HepG2 (cell line): ENCODE results near the gene STARD13. TPM values are rescaled to one million over a fixed set of nuclear protein-coding genes. Genes with fewer than 3 reads are reported as not detected.

Experiments used
- ATAC-seq: fragments of 200-7000 bp; cut with Tn5 transposase; 3 replicates; pipeline ENCODE4 v1.9.1; 2020; ENCODE audit warnings: mild to moderate bottlenecking, moderate library complexity
- BruUV-seq: library from RNA; stranded (reverse); fragments of 400-500 nt; replicated peaks from 2 replicates; lab custom pipeline; 2021; lab: Mats Ljungman, UMichigan
- CTCF ChIA-PET: fragments of 300-600 bp; formaldehyde crosslinking; extraction: SDS; loops from one replicate; lab custom pipeline; 2021; ENCODE audit warnings: low total read pairs, inconsistent platforms, low intra/inter-chr PET ratio; lab: Yijun Ruan, JAX
- POLR2A ChIA-PET: fragments of 350-600 bp; sonication (Branson Sonifier 250); formaldehyde crosslinking; loops from one replicate; lab custom pipeline; 2020; ENCODE audit warnings: antibody characterized with exemption, inconsistent platforms; lab: Yijun Ruan, JAX
- DNase-seq: peaks from one replicate; pipeline ENCODE4 v3.0.0-alpha.2; 2015; ENCODE audit warnings: low spot score
- FAIRE-seq: peaks from 3 replicates; lab custom pipeline; 2011; peaks lifted over from hg19 to GRCh38; lab: Jason Lieb, UNC
- H2AFZ ChIP-seq: one replicate; pipeline ENCODE4 v1.6.1; 2011; ENCODE audit warnings: low read length, inconsistent platforms
- H3K27ac ChIP-seq: fragments of 300-600 bp; 3 replicates; pipeline ENCODE4 v1.8.0; 2011; ENCODE audit warnings: mixed run types, mild to moderate bottlenecking, mixed read lengths, low read length, inconsistent platforms; ENCODE audit not compliant: insufficient read depth; ENCODE audit errors: extremely low read length
- H3K27me3 ChIP-seq, 2 experiments: fragments of 200-600 bp in 1 of 2; 2 replicates in 1 of 2; 3 replicates in 1 of 2; pipeline versions ENCODE4 v1.6.0 to v1.8.0; 2011; ENCODE audit warnings: low read length in 2 of 2, mild to moderate bottlenecking in 2 of 2, moderate library complexity in 2 of 2, inconsistent platforms in 1 of 2; ENCODE audit not compliant: insufficient read depth in 2 of 2, control insufficient read depth in 1 of 2
- H3K36me3 ChIP-seq, 2 experiments: fragments of 200-600 bp in 1 of 2; replicated peaks in 1 of 2; 2 replicates in 1 of 2; 3 replicates in 1 of 2; pipeline versions ENCODE4 v1.5.1 to v1.8.0; 2011; ENCODE audit warnings: low read length in 2 of 2, inconsistent platforms in 1 of 2; ENCODE audit not compliant: insufficient read depth in 2 of 2, control insufficient read depth in 1 of 2
- H3K4me1 ChIP-seq: 2 replicates; pipeline ENCODE4 v1.5.1; 2012; ENCODE audit warnings: low read length, inconsistent platforms; ENCODE audit not compliant: insufficient read depth
- H3K4me2 ChIP-seq: 2 replicates; pipeline ENCODE4 v1.6.0; 2011; ENCODE audit warnings: low read depth, low read length, inconsistent platforms
- H3K4me3 ChIP-seq, 3 experiments: fragments of 200-600 bp in 1 of 3; sonication (generic), shearing (Covaris generic) in 1 of 3; replicated peaks in 1 of 3; 2 replicates each; pipeline ENCODE4 v1.5.1; 2011 to 2016; ENCODE audit warnings: low read length in 3 of 3, inconsistent platforms in 2 of 3, low read depth in 2 of 3, mild to moderate bottlenecking in 2 of 3, control low read depth in 1 of 3, mixed read lengths in 1 of 3; ENCODE audit not compliant: insufficient read depth in 1 of 3
- H3K79me2 ChIP-seq: one replicate; pipeline ENCODE4 v1.6.1; 2011; ENCODE audit warnings: low read length, inconsistent platforms; ENCODE audit not compliant: insufficient read depth
- H3K9ac ChIP-seq: 2 replicates; pipeline ENCODE4 v1.6.0; 2011; ENCODE audit warnings: mild to moderate bottlenecking, low read depth, low read length, inconsistent platforms; ENCODE audit not compliant: insufficient read depth
- H3K9me3 ChIP-seq: 2 replicates; pipeline ENCODE4 v1.5.1; 2012; ENCODE audit warnings: mild to moderate bottlenecking, low read length
- H4K20me1 ChIP-seq: 2 replicates; pipeline ENCODE4 v1.6.0; 2011; ENCODE audit warnings: inconsistent platforms, mild to moderate bottlenecking, low read length, moderate library complexity; ENCODE audit not compliant: insufficient read depth
- CCAR2 ChIP-seq: fragments of 200-400 bp; formaldehyde crosslinking; optimal IDR thresholded peaks from 2 replicates; pipeline ENCODE3; 2018; ENCODE audit warnings: low read depth, mild to moderate bottlenecking, low read length, moderate library complexity
- CREB1 ChIP-seq, 2 experiments: fragments of 450-650 bp in 1 of 2; IDR thresholded peaks; 2 replicates each; pipeline ENCODE4 v1.6.1; 2016 to 2017; ENCODE audit warnings: control low read depth in 1 of 2, mild to moderate bottlenecking in 1 of 2, missing compliant biosample characterization in 1 of 2, missing genetic modification characterization in 1 of 2
- FOXA1 ChIP-seq, 2 experiments: fragments of 450-650 bp in 1 of 2; sonication (generic) in 1 of 2; formaldehyde crosslinking in 1 of 2; IDR thresholded peaks; 2 replicates each; pipeline versions ENCODE4 v1.4.0 to v1.6.1; 2016 to 2020; ENCODE audit warnings: missing genetic modification reagents in 1 of 2
- ISL2 ChIP-seq: sonication (generic); formaldehyde crosslinking; IDR thresholded peaks from 2 replicates; pipeline ENCODE4 v1.5.0; 2020; ENCODE audit warnings: missing genetic modification reagents
- NR1H2 ChIP-seq: sonication (generic); formaldehyde crosslinking; IDR thresholded peaks from 2 replicates; pipeline ENCODE4 v1.8.1; 2022; ENCODE audit warnings: low read depth, missing genetic modification reagents, borderline replicate concordance
- ONECUT2 ChIP-seq: sonication (generic); formaldehyde crosslinking; IDR thresholded peaks from 2 replicates; pipeline ENCODE4 v1.4.0; 2020; ENCODE audit warnings: missing genetic modification reagents
- WGBS: methylation state at CpG from one replicate; pipeline ENCODE4 v1.1.6; 2017; ENCODE audit warnings: low lambda C conversion rate; 5-methylcytosine and 5-hydroxymethylcytosine counted together
- in situ Hi-C: cut with HindIII; loops from 2 replicates; pipeline ENCODE4 v1.10.0; 2017; ENCODE audit warnings: low pct_unique_long_range_greater_than_20kb; ENCODE audit not compliant: extremely low pct_ligation_motif_present
- intact Hi-C: fragments of 100-400 bp; cut with micrococcal nuclease; formaldehyde crosslinking; loops from one replicate; pipeline ENCODE4 v1.10.0; 2022; ENCODE audit not compliant: unreplicated experiment
- polyA plus RNA-seq, 8 experiments: library from polyadenylated mRNA; depleted of rRNA in 3 of 8; stranded (reverse) in 7 of 8; unstranded in 1 of 8; fragments of >200 nt; fragmentation: Illumina TruSeq in 4 of 8; extraction: Trizol in 4 of 8; gene quantifications; 2 replicates each; pipeline versions ENCODE4 v1.2.1 to v1.2.3, GENCODE V29; 2011 to 2016; ENCODE audit warnings: low read depth in 4 of 8, missing spikeins in 1 of 8, mixed read lengths in 1 of 8; ENCODE audit not compliant: insufficient read depth in 1 of 8
- total RNA-seq, 5 experiments: library from RNA; depleted of rRNA; stranded (reverse); fragments of >200 nt; fragmentation: Illumina TruSeq; extraction: Trizol; gene quantifications; 2 replicates each; pipeline ENCODE4 v1.2.3, GENCODE V29; 2016; ENCODE audit warnings: low read depth in 1 of 5
- TF ChIP-seq, protein P1 (sequence below): sonication (generic); formaldehyde crosslinking; IDR thresholded peaks from 2 replicates; pipeline ENCODE4 v1.4.0; 2020; ENCODE audit warnings: mild to moderate bottlenecking, missing genetic modification reagents, borderline replicate concordance
- TF ChIP-seq, protein P2 (sequence below): sonication (generic); formaldehyde crosslinking; IDR thresholded peaks from 2 replicates; pipeline ENCODE4 v1.4.0; 2020; ENCODE audit warnings: missing genetic modification reagents, borderline replicate concordance

The STARD13 gene
- total and polyA plus RNA-seq, 2 of the 13 experiments (the other 11 are each of a cell fraction or from before 2014, with no cell fraction given): 12.8 to 14.3 TPM

DNA sequence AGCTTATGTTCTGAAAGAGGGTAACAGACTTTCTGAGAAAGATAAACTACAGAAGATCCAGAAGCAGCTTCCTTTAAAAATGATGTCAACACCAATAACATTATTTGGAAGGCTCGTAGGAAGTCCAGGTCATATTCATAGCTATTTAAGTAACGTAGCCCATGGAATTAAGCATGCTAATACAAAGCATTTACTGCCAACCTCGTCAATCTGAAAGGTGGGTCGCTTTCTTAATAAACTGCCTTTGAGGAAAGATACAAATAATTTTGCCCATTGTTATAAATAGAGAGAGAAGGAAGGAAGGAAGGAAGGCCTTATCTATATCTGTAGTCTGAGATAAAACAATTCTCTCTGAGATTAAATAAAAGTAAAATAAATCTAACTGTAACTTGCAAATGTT is 80.3 kb downstream of the STARD13 start:
- no peaks in the 10 kb centered on the region for H4K20me1 ChIP-seq
- H3K27me3 ChIP-seq: no peaks in the 10 kb centered on the region
- FAIRE-seq (no peak), DNase-seq (no peak), ATAC-seq (no peak)
- H2AFZ ChIP-seq: no peak overlapping the region
- peaks cover 0 to 15% of the 10 kb centered on the region in 2 experiments; a peak in 3 of 5 replicates for H3K36me3 ChIP-seq
- 97% methylated on average over 4 of the region's 4 CpGs for WGBS
- ChIA-PET CTCF (no interaction called here), POLR2A (no interaction called here)
- intact Hi-C loops (loop anchor here (5.0 kb wide), 2 partner anchors 78 to 558 kb away; no protein-coding TSS in a partner anchor), in situ Hi-C loops (no loop called here)
- peaks cover 37% of the 10 kb centered on the region for H3K79me2 ChIP-seq
- H3K27ac ChIP-seq: no peak overlapping the region
- no peak overlapping the region for H3K4me2 ChIP-seq
- TF ChIP-seq ISL2 (CRISPR knock-in tag) (no peak), NR1H2 (no peak), CREB1 (IDR thresholded peaks at IDR 0.05) (no peak), CREB1 (CRISPR knock-in tag; IDR thresholded peaks at IDR 0.05) (no peak), FOXA1 (IDR thresholded peaks at IDR 0.05) (no peak), FOXA1 (CRISPR knock-in tag; IDR thresholded peaks at IDR 0.05) (no peak), ONECUT2 (CRISPR knock-in tag) (no peak), CCAR2 (no peak)
- TF ChIP-seq, protein P1, sequence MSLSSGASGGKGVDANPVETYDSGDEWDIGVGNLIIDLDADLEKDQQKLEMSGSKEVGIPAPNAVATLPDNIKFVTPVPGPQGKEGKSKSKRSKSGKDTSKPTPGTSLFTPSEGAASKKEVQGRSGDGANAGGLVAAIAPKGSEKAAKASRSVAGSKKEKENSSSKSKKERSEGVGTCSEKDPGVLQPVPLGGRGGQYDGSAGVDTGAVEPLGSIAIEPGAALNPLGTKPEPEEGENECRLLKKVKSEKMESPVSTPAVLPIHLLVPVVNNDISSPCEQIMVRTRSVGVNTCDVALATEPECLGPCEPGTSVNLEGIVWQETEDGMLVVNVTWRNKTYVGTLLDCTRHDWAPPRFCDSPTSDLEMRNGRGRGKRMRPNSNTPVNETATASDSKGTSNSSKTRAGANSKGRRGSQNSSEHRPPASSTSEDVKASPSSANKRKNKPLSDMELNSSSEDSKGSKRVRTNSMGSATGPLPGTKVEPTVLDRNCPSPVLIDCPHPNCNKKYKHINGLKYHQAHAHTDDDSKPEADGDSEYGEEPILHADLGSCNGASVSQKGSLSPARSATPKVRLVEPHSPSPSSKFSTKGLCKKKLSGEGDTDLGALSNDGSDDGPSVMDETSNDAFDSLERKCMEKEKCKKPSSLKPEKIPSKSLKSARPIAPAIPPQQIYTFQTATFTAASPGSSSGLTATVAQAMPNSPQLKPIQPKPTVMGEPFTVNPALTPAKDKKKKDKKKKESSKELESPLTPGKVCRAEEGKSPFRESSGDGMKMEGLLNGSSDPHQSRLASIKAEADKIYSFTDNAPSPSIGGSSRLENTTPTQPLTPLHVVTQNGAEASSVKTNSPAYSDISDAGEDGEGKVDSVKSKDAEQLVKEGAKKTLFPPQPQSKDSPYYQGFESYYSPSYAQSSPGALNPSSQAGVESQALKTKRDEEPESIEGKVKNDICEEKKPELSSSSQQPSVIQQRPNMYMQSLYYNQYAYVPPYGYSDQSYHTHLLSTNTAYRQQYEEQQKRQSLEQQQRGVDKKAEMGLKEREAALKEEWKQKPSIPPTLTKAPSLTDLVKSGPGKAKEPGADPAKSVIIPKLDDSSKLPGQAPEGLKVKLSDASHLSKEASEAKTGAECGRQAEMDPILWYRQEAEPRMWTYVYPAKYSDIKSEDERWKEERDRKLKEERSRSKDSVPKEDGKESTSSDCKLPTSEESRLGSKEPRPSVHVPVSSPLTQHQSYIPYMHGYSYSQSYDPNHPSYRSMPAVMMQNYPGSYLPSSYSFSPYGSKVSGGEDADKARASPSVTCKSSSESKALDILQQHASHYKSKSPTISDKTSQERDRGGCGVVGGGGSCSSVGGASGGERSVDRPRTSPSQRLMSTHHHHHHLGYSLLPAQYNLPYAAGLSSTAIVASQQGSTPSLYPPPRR (CRISPR knock-in tag): no peak
- TF ChIP-seq, protein P2, sequence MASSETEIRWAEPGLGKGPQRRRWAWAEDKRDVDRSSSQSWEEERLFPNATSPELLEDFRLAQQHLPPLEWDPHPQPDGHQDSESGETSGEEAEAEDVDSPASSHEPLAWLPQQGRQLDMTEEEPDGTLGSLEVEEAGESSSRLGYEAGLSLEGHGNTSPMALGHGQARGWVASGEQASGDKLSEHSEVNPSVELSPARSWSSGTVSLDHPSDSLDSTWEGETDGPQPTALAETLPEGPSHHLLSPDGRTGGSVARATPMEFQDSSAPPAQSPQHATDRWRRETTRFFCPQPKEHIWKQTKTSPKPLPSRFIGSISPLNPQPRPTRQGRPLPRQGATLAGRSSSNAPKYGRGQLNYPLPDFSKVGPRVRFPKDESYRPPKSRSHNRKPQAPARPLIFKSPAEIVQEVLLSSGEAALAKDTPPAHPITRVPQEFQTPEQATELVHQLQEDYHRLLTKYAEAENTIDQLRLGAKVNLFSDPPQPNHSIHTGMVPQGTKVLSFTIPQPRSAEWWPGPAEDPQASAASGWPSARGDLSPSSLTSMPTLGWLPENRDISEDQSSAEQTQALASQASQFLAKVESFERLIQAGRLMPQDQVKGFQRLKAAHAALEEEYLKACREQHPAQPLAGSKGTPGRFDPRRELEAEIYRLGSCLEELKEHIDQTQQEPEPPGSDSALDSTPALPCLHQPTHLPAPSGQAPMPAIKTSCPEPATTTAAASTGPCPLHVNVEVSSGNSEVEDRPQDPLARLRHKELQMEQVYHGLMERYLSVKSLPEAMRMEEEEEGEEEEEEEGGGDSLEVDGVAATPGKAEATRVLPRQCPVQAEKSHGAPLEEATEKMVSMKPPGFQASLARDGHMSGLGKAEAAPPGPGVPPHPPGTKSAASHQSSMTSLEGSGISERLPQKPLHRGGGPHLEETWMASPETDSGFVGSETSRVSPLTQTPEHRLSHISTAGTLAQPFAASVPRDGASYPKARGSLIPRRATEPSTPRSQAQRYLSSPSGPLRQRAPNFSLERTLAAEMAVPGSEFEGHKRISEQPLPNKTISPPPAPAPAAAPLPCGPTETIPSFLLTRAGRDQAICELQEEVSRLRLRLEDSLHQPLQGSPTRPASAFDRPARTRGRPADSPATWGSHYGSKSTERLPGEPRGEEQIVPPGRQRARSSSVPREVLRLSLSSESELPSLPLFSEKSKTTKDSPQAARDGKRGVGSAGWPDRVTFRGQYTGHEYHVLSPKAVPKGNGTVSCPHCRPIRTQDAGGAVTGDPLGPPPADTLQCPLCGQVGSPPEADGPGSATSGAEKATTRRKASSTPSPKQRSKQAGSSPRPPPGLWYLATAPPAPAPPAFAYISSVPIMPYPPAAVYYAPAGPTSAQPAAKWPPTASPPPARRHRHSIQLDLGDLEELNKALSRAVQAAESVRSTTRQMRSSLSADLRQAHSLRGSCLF (CRISPR knock-in tag): no peak
- no TSS peak for BruUV-seq
- no peak overlapping the region for H3K4me3 ChIP-seq
- peaks cover 36% of the 10 kb centered on the region for H3K4me1 ChIP-seq
- no peak overlapping the region for H3K9ac ChIP-seq
- no peaks in the 10 kb centered on the region for H3K9me3 ChIP-seq
